Measurements from ENCODE around the gene NECTIN3.

- TF ChIP-seq, protein P1, sequence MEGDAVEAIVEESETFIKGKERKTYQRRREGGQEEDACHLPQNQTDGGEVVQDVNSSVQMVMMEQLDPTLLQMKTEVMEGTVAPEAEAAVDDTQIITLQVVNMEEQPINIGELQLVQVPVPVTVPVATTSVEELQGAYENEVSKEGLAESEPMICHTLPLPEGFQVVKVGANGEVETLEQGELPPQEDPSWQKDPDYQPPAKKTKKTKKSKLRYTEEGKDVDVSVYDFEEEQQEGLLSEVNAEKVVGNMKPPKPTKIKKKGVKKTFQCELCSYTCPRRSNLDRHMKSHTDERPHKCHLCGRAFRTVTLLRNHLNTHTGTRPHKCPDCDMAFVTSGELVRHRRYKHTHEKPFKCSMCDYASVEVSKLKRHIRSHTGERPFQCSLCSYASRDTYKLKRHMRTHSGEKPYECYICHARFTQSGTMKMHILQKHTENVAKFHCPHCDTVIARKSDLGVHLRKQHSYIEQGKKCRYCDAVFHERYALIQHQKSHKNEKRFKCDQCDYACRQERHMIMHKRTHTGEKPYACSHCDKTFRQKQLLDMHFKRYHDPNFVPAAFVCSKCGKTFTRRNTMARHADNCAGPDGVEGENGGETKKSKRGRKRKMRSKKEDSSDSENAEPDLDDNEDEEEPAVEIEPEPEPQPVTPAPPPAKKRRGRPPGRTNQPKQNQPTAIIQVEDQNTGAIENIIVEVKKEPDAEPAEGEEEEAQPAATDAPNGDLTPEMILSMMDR (IDR thresholded peaks at IDR 0.05): no peak
- TF ChIP-seq POLR2A (IDR thresholded peaks at IDR 0.05): no peak
These were observed 87.8 kb downstream of the NECTIN3 start for GRCh38 chr3:111159391-111159790.

Measured in ovary (tissue), 3 donors.